ENCODE data around the gene MYO7A. TPM values are rescaled to one million over a fixed set of nuclear protein-coding genes. Genes with fewer than 3 reads are reported as not detected.
A peak's percentile ranks its signal among the peaks of the same experiment; 100 is the strongest.

Gene MYO7A
- 1.4 and 3.6 TPM in 2 replicates for total RNA-seq
- polyA plus RNA-seq, result 1.1 and 1.3 TPM in 2 replicates
- 0.94 and 0.96 TPM in 2 replicates for polyA plus RNA-seq (2011; cell fraction: cytosol; rRNA removed)
- 3.6 and 4.3 TPM in 2 replicates for polyA plus RNA-seq (2011; cell fraction: nucleus; rRNA removed)
- polyA plus RNA-seq (2012), result 0.20 and 0.29 TPM in 2 replicates
- 1.0 and 1.3 TPM in 2 replicates for polyA minus RNA-seq
- not detected for polyA minus RNA-seq (2011; cell fraction: cytosol; rRNA and poly(A)+ RNA removed)
- polyA minus RNA-seq (2011; cell fraction: nucleus; rRNA and poly(A)+ RNA removed), result 1.4 and 1.9 TPM in 2 replicates
- percentile 16 among the genes with signal in this experiment for Bru-seq, nascent RNA
- BruChase-seq, experiment 1, labeled RNA remaining after a 6-hour chase, result percentile 14 among the genes with signal in this experiment
- percentile 9 among the genes with signal in this experiment for BruChase-seq, experiment 2, labeled RNA remaining after a 2-hour chase
- long read RNA-seq, partial matches to known transcripts, result 1 of 1 reads
- long read RNA-seq, other reads (novel, unspliced or antisense), result 0 of 1 reads

- DNase-seq (ENCODE audit: low read depth, low spot score), result peak; percentile 26
- TF ChIP-seq, protein P1, sequence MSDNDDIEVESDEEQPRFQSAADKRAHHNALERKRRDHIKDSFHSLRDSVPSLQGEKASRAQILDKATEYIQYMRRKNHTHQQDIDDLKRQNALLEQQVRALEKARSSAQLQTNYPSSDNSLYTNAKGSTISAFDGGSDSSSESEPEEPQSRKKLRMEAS (IDR thresholded peaks at IDR 0.05; ENCODE audit: insufficient read depth, insufficient read length), result no peak
- TF ChIP-seq POLR2AphosphoS5 (IDR thresholded peaks at IDR 0.05; ENCODE audit: insufficient read depth, low read depth, low read length) (no peak), POLR2A (IDR thresholded peaks at IDR 0.05; ENCODE audit: low read depth, low read length) (no peak), MYC (IDR thresholded peaks at IDR 0.05; ENCODE audit: low read depth, low read length) (no peak), GATA2 (IDR thresholded peaks at IDR 0.05; ENCODE audit: insufficient read depth, insufficient read length, low read depth, low read length) (no peak), EZH2 (IDR thresholded peaks at IDR 0.05; ENCODE audit: borderline replicate concordance, low read depth, low read length, severe bottlenecking) (no peak), FOS (IDR thresholded peaks at IDR 0.05; ENCODE audit: borderline replicate concordance, insufficient read depth, low read length) (no peak), JUN (IDR thresholded peaks at IDR 0.05; ENCODE audit: borderline replicate concordance, insufficient read depth, insufficient read length, low read depth) (no peak)
- TF ChIP-seq, protein P2, sequence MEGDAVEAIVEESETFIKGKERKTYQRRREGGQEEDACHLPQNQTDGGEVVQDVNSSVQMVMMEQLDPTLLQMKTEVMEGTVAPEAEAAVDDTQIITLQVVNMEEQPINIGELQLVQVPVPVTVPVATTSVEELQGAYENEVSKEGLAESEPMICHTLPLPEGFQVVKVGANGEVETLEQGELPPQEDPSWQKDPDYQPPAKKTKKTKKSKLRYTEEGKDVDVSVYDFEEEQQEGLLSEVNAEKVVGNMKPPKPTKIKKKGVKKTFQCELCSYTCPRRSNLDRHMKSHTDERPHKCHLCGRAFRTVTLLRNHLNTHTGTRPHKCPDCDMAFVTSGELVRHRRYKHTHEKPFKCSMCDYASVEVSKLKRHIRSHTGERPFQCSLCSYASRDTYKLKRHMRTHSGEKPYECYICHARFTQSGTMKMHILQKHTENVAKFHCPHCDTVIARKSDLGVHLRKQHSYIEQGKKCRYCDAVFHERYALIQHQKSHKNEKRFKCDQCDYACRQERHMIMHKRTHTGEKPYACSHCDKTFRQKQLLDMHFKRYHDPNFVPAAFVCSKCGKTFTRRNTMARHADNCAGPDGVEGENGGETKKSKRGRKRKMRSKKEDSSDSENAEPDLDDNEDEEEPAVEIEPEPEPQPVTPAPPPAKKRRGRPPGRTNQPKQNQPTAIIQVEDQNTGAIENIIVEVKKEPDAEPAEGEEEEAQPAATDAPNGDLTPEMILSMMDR (IDR thresholded peaks at IDR 0.05; ENCODE audit: extremely low read depth in 1 of 2, insufficient read depth in 1 of 2, low read depth in 1 of 2, low read length in 2 of 2), result no peak
- H3K4me3 ChIP-seq (replicated peaks in 1 of 3; ENCODE audit: insufficient read depth in 1 of 3, low read depth in 1 of 3, low read length in 3 of 3), result peak within 1 kb of the TSS in 2 of 3 experiments; percentile 23 to 24
- intact Hi-C loops (cut with micrococcal nuclease), result loop anchor here (1.0 kb wide), 3 partner anchors 60 to 491 kb away; no protein-coding TSS in a partner anchor
- H2AFZ ChIP-seq (ENCODE audit: low read depth, low read length), result peak within 1 kb of the TSS; percentile 85
- no TSS peak for BruUV-seq (replicated peaks)
- peaks cover 10% of the 10 kb centered on the region for H3K4me1 ChIP-seq (ENCODE audit: control insufficient read depth, extremely low read depth, insufficient read depth, low read length)
- H3K4me2 ChIP-seq (ENCODE audit: insufficient read depth, low read length), result peak within 1 kb of the TSS; percentile 70
- no peaks in the 10 kb centered on the region for H3K27me3 ChIP-seq (ENCODE audit: control insufficient read depth in 2 of 2, insufficient read depth in 2 of 2, low read length in 2 of 2)
- no peak for FAIRE-seq
- H3K9me3 ChIP-seq (replicated peaks; ENCODE audit: control insufficient read depth, insufficient read depth, low read length), result no peaks in the 10 kb centered on the region
- H3K79me2 ChIP-seq (ENCODE audit: control insufficient read depth, insufficient read depth, low read length), result no peaks in the 10 kb centered on the region
- POLR2A ChIA-PET, result no interaction called here
- H3K9me1 ChIP-seq (replicated peaks; ENCODE audit: control insufficient read depth, extremely low read depth, insufficient read depth, low read length), result no peaks in the 10 kb centered on the region
- no peak within 1 kb of the TSS for H3K9ac ChIP-seq (replicated peaks; ENCODE audit: extremely low read depth, insufficient read depth, low read length)
- no peak within 1 kb of the TSS for H3K27ac ChIP-seq (ENCODE audit: insufficient read depth, low read depth, low read length)
- CTCF ChIA-PET, result interaction anchor here (1.1 to 7.4 kb wide), 28 partner anchors 8 to 491 kb away, joined by 3 to 309 read pairs (median 12); no protein-coding TSS in a partner anchor
- no peaks in the 10 kb centered on the region for H4K20me1 ChIP-seq (replicated peaks; ENCODE audit: control insufficient read depth, extremely low read depth, insufficient read depth, low read length)
- dilution Hi-C loops (cut with MboI; ENCODE audit: extremely low pct_ligation_motif_present, low sequenced_read_pairs), result no loop called here
- H3K36me3 ChIP-seq (ENCODE audit: control insufficient read depth in 2 of 2, extremely low read depth in 1 of 2, insufficient read depth in 2 of 2, low read length in 2 of 2), result peaks cover 0 to 3% of the 10 kb centered on the region in 2 experiments
Measured at GRCh38 chr11:77127920-77128691, at the start of gene MYO7A. TSS of gene MYO7A (plus strand) at chr11:77128246. CDS start at chr11:77130635, 2,389 bp downstream.

Measured in endothelial cell of umbilical vein (primary cell).